SJCRH30 (cell line): ENCODE results near the gene GPR152. TPM values are rescaled to one million over a fixed set of nuclear protein-coding genes. Genes with fewer than 3 reads are reported as not detected.
"Not testable (repeated sequence)": the region's sequence is repeated elsewhere in the genome, so short reads cannot be mapped to it uniquely, and the experiment has no call there.

Source experiments
- DNase-seq, 2 experiments: peaks; one replicate each; pipeline ENCODE4 v3.0.0-alpha.2; 2015 to 2020
- H3K27ac ChIP-seq: fragments of 250-450 bp; sonication (Bioruptor Pico); 2 replicates; pipeline ENCODE4 v1.5.1; 2020; ENCODE audit warnings: mild to moderate bottlenecking, moderate library complexity
- H3K27me3 ChIP-seq: fragments of 250-450 bp; sonication (Bioruptor Pico); 2 replicates; pipeline ENCODE4 v1.5.1; 2020; ENCODE audit warnings: mild to moderate bottlenecking, moderate library complexity
- H3K36me3 ChIP-seq: fragments of 250-450 bp; sonication (Bioruptor Pico); 2 replicates; pipeline ENCODE4 v1.5.1; 2020; ENCODE audit warnings: mild to moderate bottlenecking, moderate library complexity
- H3K4me1 ChIP-seq: fragments of 250-450 bp; sonication (Bioruptor Pico); 2 replicates; pipeline ENCODE4 v1.5.1; 2020; ENCODE audit warnings: mild to moderate bottlenecking, moderate library complexity
- H3K4me3 ChIP-seq: fragments of 250-450 bp; sonication (Bioruptor Pico); 2 replicates; pipeline ENCODE4 v1.5.1; 2020; ENCODE audit warnings: mild to moderate bottlenecking, moderate library complexity
- H3K9me3 ChIP-seq: fragments of 250-450 bp; sonication (Bioruptor Pico); replicated peaks from 2 replicates; pipeline ENCODE4 v1.5.1; 2020; ENCODE audit warnings: mild to moderate bottlenecking, moderate library complexity
- total RNA-seq: library from RNA; depleted of rRNA; stranded (reverse); fragments of >200 nt; shearing (Covaris generic); gene quantifications from 2 replicates; pipeline ENCODE4 v1.2.3, GENCODE V29; 2014

The GPR152 gene
- total RNA-seq, 1 experiment from 2014 or later, result not detected

GRCh38 chr11:67492801-67493547 is 40.4 kb upstream of the GPR152 start:
- Histone ChIP-seq H3K4me3 (no peak overlapping the region), H3K36me3 (no peaks in the 10 kb centered on the region), H3K4me1 (no peaks in the 10 kb centered on the region), H3K9me3 (no peaks in the 10 kb centered on the region), H3K27ac (no peak overlapping the region), H3K27me3 (no peaks in the 10 kb centered on the region)
- DNase-seq, result no peak

- Histone ChIP-seq H3K27me3 (no peaks in the 10 kb centered on the region), H3K4me1 (no peaks in the 10 kb centered on the region), H3K36me3 (no peaks in the 10 kb centered on the region), H3K4me3 (no peak overlapping the region), H3K9me3 (no peaks in the 10 kb centered on the region), H3K27ac (no peak overlapping the region)
- DNase-seq, result no peak
These were observed 39.7 kb upstream of the GPR152 start for GRCh38 chr11:67492069-67492727.

GRCh38 chr11:67491276-67492068 is 38.9 kb upstream of the GPR152 start:
- no peak overlapping the region for H3K27ac ChIP-seq
- DNase-seq, result no peak

GRCh38 chr11:67490727-67491065 is 38.2 kb upstream of the GPR152 start:
- Histone ChIP-seq H3K36me3 (no peaks in the 10 kb centered on the region), H3K27me3 (no peaks in the 10 kb centered on the region), H3K27ac (no peak overlapping the region), H3K4me3 (no peak overlapping the region), H3K9me3 (no peaks in the 10 kb centered on the region), H3K4me1 (no peaks in the 10 kb centered on the region)
- DNase-seq, result no peak

More at GRCh38 chr11:67491276-67492068, 38.9 kb upstream of the GPR152 start:
- no peaks in the 10 kb centered on the region for H3K27me3 ChIP-seq
- H3K36me3 ChIP-seq, result no peaks in the 10 kb centered on the region
- H3K4me1 ChIP-seq, result no peaks in the 10 kb centered on the region
- no peak overlapping the region for H3K4me3 ChIP-seq
- H3K9me3 ChIP-seq, result no peaks in the 10 kb centered on the region

- no peaks in the 10 kb centered on the region for H3K27me3 ChIP-seq
- no peak for DNase-seq
- H3K27ac ChIP-seq, result no peak overlapping the region
- no peaks in the 10 kb centered on the region for H3K4me1 ChIP-seq
- no peak overlapping the region for H3K4me3 ChIP-seq
- no peaks in the 10 kb centered on the region for H3K9me3 ChIP-seq
- no peaks in the 10 kb centered on the region for H3K36me3 ChIP-seq
These were observed 37.6 kb upstream of the GPR152 start for GRCh38 chr11:67489885-67490726.

GRCh38 chr11:67489203-67489884 is 36.8 kb upstream of the GPR152 start:
- no peak for DNase-seq
- Histone ChIP-seq H3K9me3 (no peaks in the 10 kb centered on the region), H3K4me1 (no peaks in the 10 kb centered on the region), H3K36me3 (no peaks in the 10 kb centered on the region), H3K27me3 (no peaks in the 10 kb centered on the region), H3K27ac (no peak overlapping the region), H3K4me3 (no peak overlapping the region)

GRCh38 chr11:67486481-67487195 is 34.1 kb upstream of the GPR152 start:
- DNase-seq, result no peak
- H3K4me3 ChIP-seq, result no peak overlapping the region
- no peak overlapping the region for H3K27ac ChIP-seq
- no peaks in the 10 kb centered on the region for H3K4me1 ChIP-seq
- no peaks in the 10 kb centered on the region for H3K27me3 ChIP-seq
- no peaks in the 10 kb centered on the region for H3K36me3 ChIP-seq
- H3K9me3 ChIP-seq, result no peaks in the 10 kb centered on the region

GRCh38 chr11:67485873-67486361 is 33.4 kb upstream of the GPR152 start:
- not testable (repeated sequence) for H3K27me3 ChIP-seq, H3K36me3 ChIP-seq, H3K27ac ChIP-seq, H3K9me3 ChIP-seq, H3K4me1 ChIP-seq, H3K4me3 ChIP-seq, DNase-seq

- Histone ChIP-seq H3K27ac (no peak overlapping the region), H3K9me3 (no peaks in the 10 kb centered on the region), H3K36me3 (no peaks in the 10 kb centered on the region), H3K4me1 (no peaks in the 10 kb centered on the region), H3K4me3 (no peak overlapping the region), H3K27me3 (no peaks in the 10 kb centered on the region)
- DNase-seq, result no peak
These were observed 32.4 kb upstream of the GPR152 start for GRCh38 chr11:67484847-67485311.

GRCh38 chr11:67483831-67484665 is 31.5 kb upstream of the GPR152 start:
- Histone ChIP-seq H3K27ac (no peak overlapping the region), H3K4me1 (no peaks in the 10 kb centered on the region), H3K4me3 (no peak overlapping the region)

GRCh38 chr11:67482827-67483798 is 30.6 kb upstream of the GPR152 start, which contains the start of gene AIP:
TSS of gene AIP (plus strand) at chr11:67483026. CDS start at chr11:67483159, 133 bp downstream.
- DNase-seq, result peak; percentile 97 to 98

More at GRCh38 chr11:67483831-67484665, 31.5 kb upstream of the GPR152 start:
- no peaks in the 10 kb centered on the region for H3K9me3 ChIP-seq
- no peaks in the 10 kb centered on the region for H3K36me3 ChIP-seq
- DNase-seq, result no peak
- H3K27me3 ChIP-seq, result no peaks in the 10 kb centered on the region

More at GRCh38 chr11:67482827-67483798, 30.6 kb upstream of the GPR152 start, which contains the start of gene AIP:
- H3K27me3 ChIP-seq, result no peaks in the 10 kb centered on the region
- peak within 1 kb of the TSS; percentile 56 for H3K4me3 ChIP-seq
- no peaks in the 10 kb centered on the region for H3K9me3 ChIP-seq
- H3K4me1 ChIP-seq, result no peaks in the 10 kb centered on the region
- H3K36me3 ChIP-seq, result no peaks in the 10 kb centered on the region
- H3K27ac ChIP-seq, result peak within 1 kb of the TSS; percentile 45
